Fibroblast of lung (primary cell): Measurements from ENCODE around the gene KLRK1. TPM values are rescaled to one million over a fixed set of nuclear protein-coding genes. Genes with fewer than 3 reads are reported as not detected.
"Not testable (repeated sequence)": the region's sequence is repeated elsewhere in the genome, so short reads cannot be mapped to it uniquely, and the experiment has no call there.

Experiments used
- DNase-seq, 2 donors: peaks; one replicate each; pipeline versions ENCODE4 v3.0.0 to v3.0.0-alpha.2; 2010; ENCODE audit warnings: low read depth in 2 of 2
- H2AFZ ChIP-seq: 2 replicates; pipeline ENCODE4 v1.5.1; 2012; ENCODE audit warnings: low read length, control low read depth, inconsistent platforms
- H3K27ac ChIP-seq: 2 replicates; pipeline ENCODE4 v1.5.1; 2011; ENCODE audit warnings: low read length, control low read depth; ENCODE audit not compliant: insufficient read depth
- H3K27me3 ChIP-seq: 2 replicates; pipeline ENCODE4 v1.5.1; 2011; ENCODE audit warnings: mild to moderate bottlenecking, low read length; ENCODE audit not compliant: control insufficient read depth, insufficient read depth
- H3K36me3 ChIP-seq: 2 replicates; pipeline ENCODE4 v1.5.1; 2011; ENCODE audit warnings: low read length; ENCODE audit not compliant: control insufficient read depth, insufficient read depth
- H3K4me1 ChIP-seq: 2 replicates; pipeline ENCODE4 v1.5.1; 2011; ENCODE audit warnings: low read length; ENCODE audit not compliant: control insufficient read depth, insufficient read depth; ENCODE audit errors: extremely low read depth
- H3K4me2 ChIP-seq: 2 replicates; pipeline ENCODE4 v1.5.1; 2011; ENCODE audit warnings: low read length, control low read depth; ENCODE audit not compliant: insufficient read depth; ENCODE audit errors: extremely low read depth
- H3K4me3 ChIP-seq, 4 experiments: fragments of 200-600 bp in 1 of 4; sonication (generic) in 1 of 4; replicated peaks in 1 of 4; 2 replicates each; pipeline ENCODE4 v1.5.1; 2011 to 2016; ENCODE audit warnings: low read length in 4 of 4, low read depth in 3 of 4, mild to moderate bottlenecking in 3 of 4, control low read depth in 2 of 4, inconsistent platforms in 1 of 4, mixed read lengths in 1 of 4; ENCODE audit not compliant: insufficient read depth in 1 of 4; ENCODE audit errors: control extremely low read depth in 1 of 4
- H3K79me2 ChIP-seq: 2 replicates; pipeline ENCODE4 v1.5.1; 2012; ENCODE audit warnings: mild to moderate bottlenecking, low read length, inconsistent platforms; ENCODE audit not compliant: control insufficient read depth, insufficient read depth
- H3K9ac ChIP-seq: 2 replicates; pipeline ENCODE4 v1.5.1; 2011; ENCODE audit warnings: mild to moderate bottlenecking, low read length, control low read depth; ENCODE audit not compliant: insufficient read depth
- H3K9me3 ChIP-seq: 2 replicates; pipeline ENCODE4 v1.5.1; 2012; ENCODE audit warnings: low read depth, low read length; ENCODE audit not compliant: control insufficient read depth, insufficient read depth
- H4K20me1 ChIP-seq: 2 replicates; pipeline ENCODE4 v1.5.1; 2011; ENCODE audit warnings: low read length; ENCODE audit not compliant: control insufficient read depth, insufficient read depth; ENCODE audit errors: extremely low read depth
- EZH2 ChIP-seq: IDR thresholded peaks from 2 replicates; pipeline ENCODE4 v1.5.1; 2012; ENCODE audit warnings: low read length, control low read depth, mild to moderate bottlenecking; ENCODE audit errors: missing control alignments
- polyA plus RNA-seq, 2 donors: library from polyadenylated mRNA; depleted of rRNA in 1 of 2; stranded (reverse) in 1 of 2; unstranded in 1 of 2; fragments of >200 nt; gene quantifications; 2 replicates each; pipeline ENCODE4 v1.2.1, GENCODE V29; 2011 to 2012; ENCODE audit warnings: missing spikeins in 1 of 2
- total RNA-seq: library from RNA; depleted of rRNA; stranded (reverse); fragments of >200 nt; gene quantifications from 2 replicates; pipeline ENCODE4 v1.2.1, GENCODE V29; 2014
- TF ChIP-seq, protein P1 (sequence below), 2 donors: IDR thresholded peaks in 1 of 2; conservative IDR thresholded peaks in 1 of 2; 1 replicate in 1 of 2; 2 replicates in 1 of 2; pipeline ENCODE4 v1.5.1; 2011 to 2012; ENCODE audit warnings: low read length in 2 of 2, control low read depth in 1 of 2, inconsistent platforms in 1 of 2, low read depth in 1 of 2, mild to moderate bottlenecking in 1 of 2

KLRK1 gene
- total and polyA plus RNA-seq, 2 donors (not counting 1 experiment from before 2014, with no cell fraction given): not detected

DNA sequence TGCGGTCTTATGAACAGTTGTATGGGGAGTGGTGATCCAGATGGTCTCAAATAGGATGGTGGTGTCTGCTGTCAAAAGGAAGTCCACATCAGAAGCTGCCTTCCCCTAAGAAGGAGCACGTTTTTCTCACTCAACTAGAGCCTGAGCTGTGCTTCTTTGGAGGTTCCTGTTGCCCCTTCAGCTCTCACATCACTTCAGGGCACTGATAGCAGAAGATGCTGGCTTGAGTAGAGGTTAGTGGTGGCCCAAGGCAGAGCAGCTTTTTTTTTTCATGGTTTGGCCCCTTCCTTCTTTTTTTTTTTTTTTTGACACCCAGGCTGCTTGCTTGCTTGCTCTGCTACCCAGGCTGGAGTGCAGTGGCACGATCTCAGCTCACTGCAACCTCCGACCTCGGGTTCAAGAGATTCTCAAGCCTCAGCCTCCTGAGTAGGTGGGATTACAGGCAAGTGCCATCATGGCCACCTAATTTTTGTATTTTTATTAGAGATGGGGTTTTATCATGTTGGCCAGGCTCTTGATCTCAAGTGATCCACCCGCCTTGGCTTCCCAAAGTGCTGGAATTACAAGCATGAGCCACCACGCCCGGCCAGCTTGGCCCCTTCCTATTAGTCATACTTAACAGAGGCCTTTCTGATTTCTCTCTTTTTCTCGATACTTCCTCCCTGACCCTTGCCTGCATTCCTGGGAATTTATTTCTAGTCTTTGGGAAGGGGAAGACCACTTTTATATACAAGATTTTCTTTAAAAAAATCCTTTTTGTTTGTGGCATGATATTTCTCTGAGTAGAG, 50.6 kb downstream of the KLRK1 start:
- H2AFZ ChIP-seq: no peak overlapping the region

DNA sequence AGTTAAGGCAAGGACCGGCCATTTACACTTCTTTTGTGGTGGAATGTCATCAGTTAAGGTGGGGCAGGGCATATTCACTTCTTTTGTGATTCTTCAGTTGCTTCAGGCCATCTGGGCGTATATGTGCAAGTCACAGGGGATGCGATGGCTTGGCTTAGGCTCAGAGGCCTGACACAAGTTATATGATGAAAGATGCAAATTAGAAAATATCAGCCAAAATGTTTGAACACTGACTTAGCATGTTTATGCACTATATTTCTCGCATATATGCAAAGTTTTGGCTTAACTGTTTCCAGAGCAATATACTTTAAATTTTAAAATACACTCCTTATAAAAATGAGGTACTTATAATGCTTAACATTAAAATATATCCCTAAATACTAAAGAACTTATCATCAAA, 51.4 kb downstream of the KLRK1 start:
- H3K4me1 ChIP-seq, H3K4me2 ChIP-seq, H3K27ac ChIP-seq, H4K20me1 ChIP-seq, H2AFZ ChIP-seq, H3K9me3 ChIP-seq, DNase-seq, H3K36me3 ChIP-seq, H3K27me3 ChIP-seq, H3K79me2 ChIP-seq, H3K9ac ChIP-seq, H3K4me3 ChIP-seq: not testable (repeated sequence)

More for the DNA sequence above, 50.6 kb downstream of the KLRK1 start:
- Histone ChIP-seq H3K4me1 (no peaks in the 10 kb centered on the region), H4K20me1 (no peaks in the 10 kb centered on the region), H3K9me3 (no peaks in the 10 kb centered on the region), H3K9ac (no peak overlapping the region), H3K79me2 (no peaks in the 10 kb centered on the region), H3K36me3 (no peaks in the 10 kb centered on the region), H3K27ac (no peak overlapping the region), H3K4me2 (no peak overlapping the region), H3K27me3 (no peaks in the 10 kb centered on the region), H3K4me3 (no peak overlapping the region)
- peak in 1 of 2 donors; percentile 45 for DNase-seq
- TF ChIP-seq, protein P1, sequence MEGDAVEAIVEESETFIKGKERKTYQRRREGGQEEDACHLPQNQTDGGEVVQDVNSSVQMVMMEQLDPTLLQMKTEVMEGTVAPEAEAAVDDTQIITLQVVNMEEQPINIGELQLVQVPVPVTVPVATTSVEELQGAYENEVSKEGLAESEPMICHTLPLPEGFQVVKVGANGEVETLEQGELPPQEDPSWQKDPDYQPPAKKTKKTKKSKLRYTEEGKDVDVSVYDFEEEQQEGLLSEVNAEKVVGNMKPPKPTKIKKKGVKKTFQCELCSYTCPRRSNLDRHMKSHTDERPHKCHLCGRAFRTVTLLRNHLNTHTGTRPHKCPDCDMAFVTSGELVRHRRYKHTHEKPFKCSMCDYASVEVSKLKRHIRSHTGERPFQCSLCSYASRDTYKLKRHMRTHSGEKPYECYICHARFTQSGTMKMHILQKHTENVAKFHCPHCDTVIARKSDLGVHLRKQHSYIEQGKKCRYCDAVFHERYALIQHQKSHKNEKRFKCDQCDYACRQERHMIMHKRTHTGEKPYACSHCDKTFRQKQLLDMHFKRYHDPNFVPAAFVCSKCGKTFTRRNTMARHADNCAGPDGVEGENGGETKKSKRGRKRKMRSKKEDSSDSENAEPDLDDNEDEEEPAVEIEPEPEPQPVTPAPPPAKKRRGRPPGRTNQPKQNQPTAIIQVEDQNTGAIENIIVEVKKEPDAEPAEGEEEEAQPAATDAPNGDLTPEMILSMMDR (conservative IDR thresholded peaks at IDR 0.05 in 1 of 2, IDR thresholded peaks at IDR 0.05 in 1 of 2; ENCODE audit: low read depth in 1 of 2, low read length in 2 of 2): no peak
- no peak for TF ChIP-seq EZH2

DNA sequence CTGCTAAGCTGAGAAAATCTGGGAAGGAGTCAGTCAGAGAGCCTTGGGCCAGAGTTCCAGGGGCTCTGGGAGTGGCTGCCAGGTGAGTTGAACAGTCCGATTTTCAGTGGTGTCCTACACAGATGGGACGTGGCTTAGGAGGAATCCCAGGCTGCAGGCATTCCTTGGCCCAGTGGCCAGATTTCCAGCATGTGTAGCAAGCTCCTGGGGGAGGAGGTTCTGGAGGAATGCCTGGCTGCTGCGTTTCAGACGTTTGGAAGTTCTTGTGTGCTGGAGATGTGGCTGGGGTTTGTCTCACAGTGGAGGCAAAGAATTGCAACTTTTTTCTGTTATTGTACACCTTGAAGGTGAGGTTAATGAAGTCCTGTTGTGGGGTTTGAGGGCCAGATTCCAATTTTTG, 53.6 kb downstream of the KLRK1 start:
- H3K27me3 ChIP-seq, H3K9me3 ChIP-seq, H4K20me1 ChIP-seq, H3K4me3 ChIP-seq, H3K36me3 ChIP-seq, H3K4me1 ChIP-seq, H3K27ac ChIP-seq, DNase-seq, H3K4me2 ChIP-seq, H3K79me2 ChIP-seq, H3K9ac ChIP-seq, H2AFZ ChIP-seq: not testable (repeated sequence)

DNA sequence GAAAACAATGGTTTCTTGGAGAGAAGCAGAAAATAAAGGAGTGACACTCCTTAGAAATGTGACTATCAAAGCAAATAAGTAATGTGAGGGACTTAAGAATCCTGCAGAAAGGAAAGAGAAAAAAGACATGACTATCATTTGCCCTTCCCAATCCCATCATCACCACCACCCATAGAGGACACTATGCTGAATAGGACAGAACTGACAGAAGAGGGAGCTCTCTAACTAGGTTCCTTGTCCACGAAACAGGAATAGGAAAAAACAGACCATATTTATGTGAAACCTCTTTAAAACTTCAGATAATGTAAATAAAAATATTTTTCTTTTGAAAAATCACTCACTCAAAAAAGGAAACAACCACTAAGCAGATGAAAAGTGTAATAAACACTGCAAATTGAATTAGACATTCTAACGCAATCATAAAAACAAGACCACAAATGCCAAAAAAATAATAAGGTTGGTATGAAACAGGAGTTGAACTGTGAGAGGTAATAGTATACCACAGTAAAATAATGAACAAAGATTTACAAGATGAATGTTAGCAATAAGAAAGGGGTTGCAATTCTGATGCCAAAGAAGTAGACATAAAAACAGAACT, 58.1 kb downstream of the KLRK1 start:
- peak; percentile 44 to 76 for DNase-seq
- Histone ChIP-seq H3K9ac (no peak overlapping the region), H4K20me1 (no peaks in the 10 kb centered on the region), H3K4me3 (no peak overlapping the region), H3K4me2 (no peak overlapping the region), H3K36me3 (no peaks in the 10 kb centered on the region), H3K4me1 (no peaks in the 10 kb centered on the region), H3K9me3 (no peaks in the 10 kb centered on the region), H2AFZ (no peak overlapping the region), H3K27me3 (no peaks in the 10 kb centered on the region), H3K27ac (no peak overlapping the region), H3K79me2 (no peaks in the 10 kb centered on the region)
- TF ChIP-seq, protein P1 (conservative IDR thresholded peaks at IDR 0.05 in 1 of 2, IDR thresholded peaks at IDR 0.05 in 1 of 2; ENCODE audit: low read depth in 1 of 2, low read length in 2 of 2): peak; percentile 91 to 98
- no peak for TF ChIP-seq EZH2

DNA sequence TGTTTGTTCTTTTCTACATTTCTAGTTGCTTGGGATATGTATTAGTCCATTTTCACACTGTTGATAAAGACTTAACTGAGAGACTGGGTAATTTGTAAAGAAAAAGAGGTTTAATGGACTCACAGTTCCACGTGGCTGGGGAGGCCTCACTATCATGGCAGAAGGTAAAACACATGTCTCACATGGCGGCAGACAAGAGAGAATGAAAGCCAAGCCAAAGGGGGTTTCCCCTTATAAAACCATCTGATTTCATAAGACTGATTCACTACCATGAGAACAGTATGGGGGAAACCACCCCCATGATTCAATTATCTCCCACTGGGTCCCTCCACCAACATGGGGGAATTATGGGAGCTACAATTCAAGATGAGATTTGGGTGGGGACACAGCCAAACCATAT, 61.1 kb downstream of the KLRK1 start:
- not testable (repeated sequence) for H3K9me3 ChIP-seq, H3K27me3 ChIP-seq, H3K79me2 ChIP-seq, H3K4me2 ChIP-seq, H2AFZ ChIP-seq, H4K20me1 ChIP-seq, DNase-seq, H3K9ac ChIP-seq, H3K4me1 ChIP-seq, H3K36me3 ChIP-seq, H3K27ac ChIP-seq, H3K4me3 ChIP-seq
